DOHH2 (cell line): ENCODE results near the gene CPSF4L.

Experiments
- H3F3A ChIP-seq: fragments of 200-600 bp; sonication (generic), shearing (Covaris generic); 2 replicates; pipeline ENCODE4 v1.6.0; 2016; ENCODE audit warnings: antibody characterized with exemption, mild to moderate bottlenecking; ENCODE audit not compliant: control insufficient read depth, insufficient read depth
- H3K27ac ChIP-seq: fragments of 200-600 bp; sonication (generic); 2 replicates; pipeline ENCODE4 v1.5.1; 2014; ENCODE audit warnings: low read depth, mild to moderate bottlenecking, low read length, moderate library complexity
- H3K27me3 ChIP-seq: fragments of 200-600 bp; sonication (generic); 2 replicates; pipeline ENCODE4 v1.6.1; 2014; ENCODE audit warnings: mild to moderate bottlenecking, low read length, mixed read lengths; ENCODE audit not compliant: control insufficient read depth
- H3K36me3 ChIP-seq: fragments of 200-600 bp; sonication (generic); 2 replicates; pipeline ENCODE4 v1.6.1; 2014; ENCODE audit warnings: mild to moderate bottlenecking, low read length, moderate library complexity, mixed read lengths; ENCODE audit not compliant: control insufficient read depth
- H3K4me1 ChIP-seq: fragments of 200-600 bp; sonication (generic); 2 replicates; pipeline ENCODE4 v1.6.1; 2014; ENCODE audit warnings: mild to moderate bottlenecking, low read length, mixed read lengths; ENCODE audit not compliant: control insufficient read depth
- H3K4me2 ChIP-seq: fragments of 200-600 bp; sonication (generic); 2 replicates; pipeline ENCODE4 v1.6.0; 2014; ENCODE audit warnings: mild to moderate bottlenecking, low read length, moderate library complexity
- H3K4me3 ChIP-seq: fragments of 200-600 bp; sonication (generic); 2 replicates; pipeline ENCODE4 v1.5.1; 2014; ENCODE audit warnings: mild to moderate bottlenecking, low read length, mixed read lengths
- H3K79me2 ChIP-seq: fragments of 200-600 bp; sonication (generic); 2 replicates; pipeline ENCODE4 v1.6.1; 2014; ENCODE audit warnings: mild to moderate bottlenecking, low read length, mixed read lengths; ENCODE audit not compliant: control insufficient read depth
- H3K9me2 ChIP-seq: fragments of 200-600 bp; sonication (generic); replicated peaks from 2 replicates; pipeline ENCODE4 v1.6.1; 2014; ENCODE audit warnings: mild to moderate bottlenecking, low read length, mixed read lengths; ENCODE audit not compliant: control insufficient read depth
- H3K9me3 ChIP-seq: fragments of 200-600 bp; sonication (generic); 2 replicates; pipeline ENCODE4 v1.6.1; 2014; ENCODE audit warnings: antibody characterized with exemption, low read length, mixed read lengths; ENCODE audit not compliant: control insufficient read depth, insufficient read depth
- H4K20me1 ChIP-seq: fragments of 200-600 bp; sonication (generic); 2 replicates; pipeline ENCODE4 v1.6.0; 2014; ENCODE audit warnings: low read depth, mild to moderate bottlenecking, antibody characterized with exemption, low read length, moderate library complexity; ENCODE audit not compliant: control insufficient read depth, insufficient read depth
- EZH2phosphoT487 ChIP-seq: fragments of 200-600 bp; sonication (generic); IDR thresholded peaks from 2 replicates; pipeline ENCODE4 v1.6.1; 2017; ENCODE audit warnings: borderline replicate concordance, mild to moderate bottlenecking, antibody characterized with exemption, low read length, moderate library complexity, mixed read lengths
- TF ChIP-seq, protein P1 (sequence below): fragments of 200-600 bp; sonication (generic); IDR thresholded peaks from one replicate; pipeline ENCODE4 v1.5.1; 2014; ENCODE audit warnings: antibody characterized with exemption, mild to moderate bottlenecking, low read depth, low read length; ENCODE audit not compliant: poor library complexity, severe bottlenecking

CPSF4L gene

DNA sequence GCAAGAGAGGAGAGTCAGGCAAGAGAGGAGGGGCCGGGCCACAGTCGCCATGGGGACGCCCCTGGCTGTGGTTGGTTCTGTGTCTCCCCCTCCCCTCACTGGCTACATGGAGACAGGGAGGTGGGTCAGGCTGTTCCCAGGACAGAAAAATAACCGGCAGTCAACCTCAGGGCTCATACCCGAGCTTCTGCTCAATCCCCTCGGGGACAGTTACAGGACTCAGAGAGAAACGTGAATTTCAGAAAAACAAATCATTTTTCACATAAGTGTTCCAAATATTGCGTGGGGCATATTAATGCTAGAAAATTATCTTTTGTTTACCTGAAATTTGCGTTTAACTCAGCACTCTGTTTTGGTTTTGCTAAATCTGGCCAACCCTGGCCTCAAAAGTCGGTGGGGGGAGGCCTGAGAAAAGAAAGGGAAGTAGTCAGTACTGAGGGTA lies 22.2 kb upstream of the CPSF4L start:
- Histone ChIP-seq H3K27ac (no peak overlapping the region), H3K4me1 (no peaks in the 10 kb centered on the region), H3F3A (no peaks in the 10 kb centered on the region)

DNA sequence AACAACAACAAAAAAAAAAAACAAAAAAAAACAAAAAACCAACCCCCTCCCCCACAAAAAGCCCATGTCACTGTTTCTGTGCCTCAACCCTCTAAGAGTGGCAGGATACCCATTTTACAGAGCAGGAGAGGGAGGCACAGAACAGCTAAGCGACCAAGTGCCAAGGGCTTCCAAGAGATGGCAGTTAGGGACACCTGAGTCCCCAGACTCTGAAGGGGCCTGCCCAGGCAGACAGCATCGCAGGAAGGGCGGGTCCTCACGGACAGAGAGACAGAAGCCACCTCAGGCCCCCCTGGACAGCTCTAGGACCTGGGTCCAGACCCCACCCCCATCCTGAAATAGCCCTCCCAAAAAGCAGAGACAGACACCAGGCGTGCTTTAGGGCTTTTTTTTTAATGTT lies 21.6 kb upstream of the CPSF4L start:
- TF ChIP-seq, protein P1, sequence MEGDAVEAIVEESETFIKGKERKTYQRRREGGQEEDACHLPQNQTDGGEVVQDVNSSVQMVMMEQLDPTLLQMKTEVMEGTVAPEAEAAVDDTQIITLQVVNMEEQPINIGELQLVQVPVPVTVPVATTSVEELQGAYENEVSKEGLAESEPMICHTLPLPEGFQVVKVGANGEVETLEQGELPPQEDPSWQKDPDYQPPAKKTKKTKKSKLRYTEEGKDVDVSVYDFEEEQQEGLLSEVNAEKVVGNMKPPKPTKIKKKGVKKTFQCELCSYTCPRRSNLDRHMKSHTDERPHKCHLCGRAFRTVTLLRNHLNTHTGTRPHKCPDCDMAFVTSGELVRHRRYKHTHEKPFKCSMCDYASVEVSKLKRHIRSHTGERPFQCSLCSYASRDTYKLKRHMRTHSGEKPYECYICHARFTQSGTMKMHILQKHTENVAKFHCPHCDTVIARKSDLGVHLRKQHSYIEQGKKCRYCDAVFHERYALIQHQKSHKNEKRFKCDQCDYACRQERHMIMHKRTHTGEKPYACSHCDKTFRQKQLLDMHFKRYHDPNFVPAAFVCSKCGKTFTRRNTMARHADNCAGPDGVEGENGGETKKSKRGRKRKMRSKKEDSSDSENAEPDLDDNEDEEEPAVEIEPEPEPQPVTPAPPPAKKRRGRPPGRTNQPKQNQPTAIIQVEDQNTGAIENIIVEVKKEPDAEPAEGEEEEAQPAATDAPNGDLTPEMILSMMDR, result no peak
- no peak for TF ChIP-seq EZH2phosphoT487
- Histone ChIP-seq H3K9me2 (no peaks in the 10 kb centered on the region), H3K4me2 (no peak overlapping the region), H4K20me1 (no peaks in the 10 kb centered on the region), H3F3A (no peaks in the 10 kb centered on the region), H3K27me3 (no peaks in the 10 kb centered on the region), H3K79me2 (no peaks in the 10 kb centered on the region), H3K4me3 (no peak overlapping the region), H3K36me3 (no peaks in the 10 kb centered on the region), H3K9me3 (no peaks in the 10 kb centered on the region), H3K27ac (no peak overlapping the region), H3K4me1 (no peaks in the 10 kb centered on the region)

More for the DNA sequence above, 22.2 kb upstream of the CPSF4L start:
- Histone ChIP-seq H3K4me2 (no peak overlapping the region), H3K9me2 (no peaks in the 10 kb centered on the region), H3K36me3 (no peaks in the 10 kb centered on the region), H4K20me1 (no peaks in the 10 kb centered on the region), H3K9me3 (no peaks in the 10 kb centered on the region), H3K4me3 (no peak overlapping the region), H3K27me3 (no peaks in the 10 kb centered on the region), H3K79me2 (no peaks in the 10 kb centered on the region)
- TF ChIP-seq, protein P1, result no peak
- no peak for TF ChIP-seq EZH2phosphoT487

DNA sequence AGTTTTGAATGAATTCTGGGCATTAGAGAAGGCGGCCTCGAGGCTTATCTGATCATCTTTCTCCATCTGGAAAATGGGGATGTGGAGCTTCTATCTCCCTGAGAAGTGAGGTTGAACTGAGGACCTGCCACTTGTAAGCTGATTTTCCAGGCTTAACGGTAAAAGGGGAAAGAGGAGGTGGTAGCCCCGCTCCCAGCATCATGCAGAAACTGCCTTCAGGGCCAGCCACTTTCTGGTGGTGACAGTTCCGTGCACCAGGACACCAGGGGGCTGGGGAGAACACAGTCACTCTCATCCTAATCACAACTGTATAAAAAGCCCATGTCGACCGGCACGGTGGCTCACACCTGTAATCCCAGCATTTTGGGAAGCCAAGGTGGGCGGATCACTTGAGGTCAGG lies 20.9 kb upstream of the CPSF4L start:
- no peaks in the 10 kb centered on the region for H3K4me1 ChIP-seq
- no peaks in the 10 kb centered on the region for H3K27me3 ChIP-seq
- H3K36me3 ChIP-seq, result no peaks in the 10 kb centered on the region
- no peak overlapping the region for H3K4me2 ChIP-seq
- no peaks in the 10 kb centered on the region for H4K20me1 ChIP-seq
- no peak overlapping the region for H3K27ac ChIP-seq
- TF ChIP-seq, protein P1, result no peak
- TF ChIP-seq EZH2phosphoT487, result no peak
- no peaks in the 10 kb centered on the region for H3K9me2 ChIP-seq
- no peaks in the 10 kb centered on the region for H3F3A ChIP-seq
- no peaks in the 10 kb centered on the region for H3K79me2 ChIP-seq
- H3K9me3 ChIP-seq, result no peaks in the 10 kb centered on the region
- no peak overlapping the region for H3K4me3 ChIP-seq
